HepG2 (cell line): Measurements from ENCODE around the gene FDXR. TPM values are rescaled to one million over a fixed set of nuclear protein-coding genes. Genes with fewer than 3 reads are reported as not detected.

Experiments used
- BHLHE40 ChIP-seq: IDR thresholded peaks from 2 replicates; pipeline ENCODE4 v1.6.1; 2011; ENCODE audit warnings: low read length, improper control_type of control experiment
- DR1 ChIP-seq: sonication (generic); formaldehyde crosslinking; IDR thresholded peaks from 2 replicates; pipeline ENCODE4 v1.8.0; 2021; ENCODE audit warnings: mild to moderate bottlenecking, missing genetic modification reagents, inconsistent platforms
- FOXO1 ChIP-seq: sonication (generic); formaldehyde crosslinking; IDR thresholded peaks from 2 replicates; pipeline ENCODE4 v1.4.0; 2020; ENCODE audit warnings: missing genetic modification reagents
- LRRFIP1 ChIP-seq: sonication (generic); formaldehyde crosslinking; conservative IDR thresholded peaks from 2 replicates; pipeline ENCODE4 v1.4.0; 2020; ENCODE audit warnings: missing genetic modification reagents
- MLLT10 ChIP-seq: sonication (generic); formaldehyde crosslinking; IDR thresholded peaks from 2 replicates; pipeline ENCODE4 v1.4.0; 2020; ENCODE audit warnings: missing genetic modification reagents
- SRSF4 ChIP-seq: fragments of 200-400 bp; formaldehyde crosslinking; IDR thresholded peaks from one replicate; pipeline ENCODE4 v1.6.1; 2018; ENCODE audit warnings: mild to moderate bottlenecking, low read depth, low read length, moderate library complexity; ENCODE audit not compliant: poor library complexity, severe bottlenecking
- SYNCRIP ChIP-seq: fragments of 200-400 bp; formaldehyde crosslinking; IDR thresholded peaks from 2 replicates; pipeline ENCODE4 v1.6.1; 2018; ENCODE audit warnings: mild to moderate bottlenecking, low read depth, low read length; ENCODE audit not compliant: insufficient read depth
- TRIM24 ChIP-seq: sonication (generic); formaldehyde crosslinking; IDR thresholded peaks from 2 replicates; pipeline ENCODE4 v1.8.0; 2022; ENCODE audit warnings: mild to moderate bottlenecking, missing genetic modification reagents
- ZBTB20 ChIP-seq: sonication (generic); formaldehyde crosslinking; IDR thresholded peaks from 2 replicates; pipeline ENCODE4 v1.8.1; 2023; ENCODE audit warnings: missing genetic modification reagents, low read depth, mild to moderate bottlenecking, borderline replicate concordance
- ZNF3 ChIP-seq: IDR thresholded peaks from 2 replicates; pipeline ENCODE4 v1.7.0; 2017; ENCODE audit warnings: inconsistent platforms
- ZNF333 ChIP-seq: sonication (generic); formaldehyde crosslinking; IDR thresholded peaks from 2 replicates; pipeline ENCODE4 v1.4.0; 2020; ENCODE audit warnings: mild to moderate bottlenecking, missing genetic modification reagents, borderline replicate concordance
- ZNF407 ChIP-seq: sonication (generic); formaldehyde crosslinking; IDR thresholded peaks from one replicate; pipeline ENCODE4 v1.5.1; 2020; ENCODE audit warnings: mild to moderate bottlenecking, missing genetic modification reagents; ENCODE audit errors: not compliant biosample characterization
- ZNF530 ChIP-seq: sonication (generic); formaldehyde crosslinking; IDR thresholded peaks from 2 replicates; pipeline ENCODE4 v1.5.0; 2020; ENCODE audit warnings: low read depth, mild to moderate bottlenecking, missing genetic modification reagents
- ZNF615 ChIP-seq: sonication (generic); formaldehyde crosslinking; IDR thresholded peaks from 2 replicates; pipeline ENCODE4 v1.5.0; 2020; ENCODE audit warnings: mild to moderate bottlenecking, missing genetic modification reagents, borderline replicate concordance
- ZNF766 ChIP-seq: sonication (generic); formaldehyde crosslinking; IDR thresholded peaks from 2 replicates; pipeline ENCODE4 v1.5.0; 2020; ENCODE audit warnings: missing genetic modification reagents, borderline replicate concordance
- ZNF773 ChIP-seq: sonication (generic); formaldehyde crosslinking; IDR thresholded peaks from 2 replicates; pipeline ENCODE4 v1.4.0; 2020; ENCODE audit warnings: missing genetic modification reagents, borderline replicate concordance
- ZNF782 ChIP-seq: sonication (generic); formaldehyde crosslinking; IDR thresholded peaks from 2 replicates; pipeline ENCODE4 v1.4.0; 2020; ENCODE audit warnings: missing genetic modification reagents, mild to moderate bottlenecking, borderline replicate concordance
- polyA plus RNA-seq, 8 experiments: library from polyadenylated mRNA; depleted of rRNA in 3 of 8; stranded (reverse) in 7 of 8; unstranded in 1 of 8; fragments of >200 nt; fragmentation: Illumina TruSeq in 4 of 8; extraction: Trizol in 4 of 8; gene quantifications; 2 replicates each; pipeline versions ENCODE4 v1.2.1 to v1.2.3, GENCODE V29; 2011 to 2016; ENCODE audit warnings: low read depth in 4 of 8, missing spikeins in 1 of 8, mixed read lengths in 1 of 8; ENCODE audit not compliant: insufficient read depth in 1 of 8
- total RNA-seq, 5 experiments: library from RNA; depleted of rRNA; stranded (reverse); fragments of >200 nt; fragmentation: Illumina TruSeq; extraction: Trizol; gene quantifications; 2 replicates each; pipeline ENCODE4 v1.2.3, GENCODE V29; 2016; ENCODE audit warnings: low read depth in 1 of 5

Gene FDXR
- total and polyA plus RNA-seq, 2 of the 13 experiments (the other 11 are each of a cell fraction or from before 2014, with no cell fraction given) = 23.4 to 116 TPM

GRCh38 chr17:74873037-74873873 lies 461 bp upstream of the FDXR start (continued):
- TF ChIP-seq LRRFIP1 = no peak
- peak; percentile 2 for TF ChIP-seq ZNF407 (CRISPR knock-in tag)
- no peak for TF ChIP-seq ZNF615 (CRISPR knock-in tag)
- TF ChIP-seq ZNF333 (CRISPR knock-in tag) = no peak; the same call in 1 of the 2 replicates
- no peak; the same call in 1 of the 2 replicates for TF ChIP-seq DR1 (CRISPR knock-in tag)
- TF ChIP-seq ZNF3 (CRISPR knock-in tag) = no peak; the same call in 1 of the 2 replicates
- no peak for TF ChIP-seq ZNF530
- TF ChIP-seq ZBTB20 = peak; percentile 17; the same call in 1 of the 2 replicates
- TF ChIP-seq BHLHE40 = no peak; the same call in 1 of the 2 replicates
- no peak for TF ChIP-seq MLLT10 (CRISPR knock-in tag)
- TF ChIP-seq ZNF782 (CRISPR knock-in tag) = no peak
- no peak for TF ChIP-seq ZNF773 (CRISPR knock-in tag)
- TF ChIP-seq TRIM24 (CRISPR knock-in tag) = no peak
- TF ChIP-seq SYNCRIP = no peak
- peak; percentile 23; the same call in 1 of the 2 replicates for TF ChIP-seq ZNF766 (CRISPR knock-in tag)
- TF ChIP-seq SRSF4 = no peak
- TF ChIP-seq FOXO1 (CRISPR knock-in tag) = peak; percentile 70
